CD4-positive, alpha-beta T cell treated with Interleukin-12 subunit alpha and Interleukin-12 subunit beta, for 1 hour (primary cell): ENCODE data around the gene CHRNA9.
"Not testable (repeated sequence)": the region's sequence is repeated elsewhere in the genome, so short reads cannot be mapped to it uniquely, and the experiment has no call there.

Experiments
- DNase-seq: peaks from one replicate; pipeline ENCODE4 v3.0.0-alpha.2; 2020

Gene CHRNA9

DNA sequence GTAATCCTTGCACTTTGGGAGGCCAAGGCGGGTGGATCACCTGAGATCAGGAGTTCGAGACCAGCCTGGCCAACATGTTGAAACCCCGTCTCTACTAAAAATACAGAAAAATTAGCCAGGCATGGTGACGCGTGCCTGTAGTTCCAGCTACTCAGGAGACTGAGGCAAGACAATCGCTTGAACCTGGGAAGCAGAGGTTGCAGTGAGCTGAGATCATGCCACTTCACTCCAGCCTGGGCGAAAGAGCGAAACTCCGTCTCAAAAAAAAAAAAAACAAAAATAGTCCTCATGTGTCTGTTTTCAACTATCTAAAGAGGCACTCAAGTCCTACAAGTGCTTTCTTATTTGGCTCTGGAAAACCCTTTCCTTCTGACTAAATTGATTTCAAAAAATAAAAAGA lies 57.1 kb downstream of the CHRNA9 start:
- not testable (repeated sequence) for DNase-seq

GRCh38 chr4:40394236-40394635 lies 59.1 kb downstream of the CHRNA9 start:
- DNase-seq, result no peak

DNA sequence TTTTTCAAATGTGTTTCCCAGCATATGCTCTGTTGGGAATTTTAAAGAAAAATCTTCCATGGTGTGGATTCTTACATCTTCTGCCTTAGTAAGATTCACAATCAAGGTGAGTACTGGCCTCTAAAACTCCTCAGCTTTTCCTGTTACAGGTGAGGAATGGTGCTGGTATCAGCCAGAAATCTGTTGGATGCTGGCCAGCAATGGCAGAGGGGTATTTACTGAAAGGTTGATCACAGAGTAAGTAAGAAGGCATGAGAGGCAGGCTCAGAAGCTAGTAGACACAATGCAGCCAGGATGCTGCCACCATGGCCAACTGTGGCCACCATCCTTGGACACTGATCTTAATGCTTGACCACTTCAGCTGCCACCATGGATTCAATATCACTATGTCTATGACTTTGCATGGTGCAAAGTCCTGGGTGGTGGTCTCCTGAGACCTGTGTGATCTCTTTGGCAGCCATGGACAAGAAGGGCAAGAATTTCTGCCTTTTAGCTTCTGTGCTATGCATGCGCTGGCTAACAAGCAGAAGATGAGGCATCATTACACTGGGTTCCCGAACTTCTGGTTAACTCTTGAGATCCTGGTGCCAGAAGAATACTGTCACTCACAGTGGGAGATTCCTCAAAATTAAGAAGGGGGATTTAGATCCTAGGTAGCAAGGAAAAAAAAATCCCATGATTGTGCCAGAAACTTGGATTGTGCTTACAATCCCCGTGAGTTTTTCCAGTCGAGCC lies 60.2 kb downstream of the CHRNA9 start:
- DNase-seq, result no peak

- no peak for DNase-seq
Observed at GRCh38 chr4:40395908-40396793, 61.0 kb downstream of the CHRNA9 start.

DNA sequence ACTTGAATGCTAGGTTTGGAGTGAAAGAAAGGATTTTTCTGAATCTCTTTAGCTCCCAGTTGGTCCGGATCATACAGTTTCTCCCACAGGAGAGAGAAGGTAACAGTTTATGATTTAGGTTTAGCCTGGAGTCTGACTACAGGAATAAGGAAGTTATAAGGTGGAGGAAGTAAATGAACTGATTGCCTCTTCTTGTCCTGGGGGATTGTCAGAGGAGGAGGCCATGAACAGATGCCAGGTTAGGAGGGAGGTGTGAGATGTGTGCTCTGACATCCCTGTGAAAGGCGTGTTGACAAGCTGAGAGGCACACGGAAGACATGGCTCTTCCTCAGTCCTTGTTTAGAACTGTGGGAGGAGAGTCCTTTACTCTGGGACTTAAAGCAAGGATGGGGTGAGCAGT lies 64.4 kb downstream of the CHRNA9 start:
- no peak for DNase-seq

DNA sequence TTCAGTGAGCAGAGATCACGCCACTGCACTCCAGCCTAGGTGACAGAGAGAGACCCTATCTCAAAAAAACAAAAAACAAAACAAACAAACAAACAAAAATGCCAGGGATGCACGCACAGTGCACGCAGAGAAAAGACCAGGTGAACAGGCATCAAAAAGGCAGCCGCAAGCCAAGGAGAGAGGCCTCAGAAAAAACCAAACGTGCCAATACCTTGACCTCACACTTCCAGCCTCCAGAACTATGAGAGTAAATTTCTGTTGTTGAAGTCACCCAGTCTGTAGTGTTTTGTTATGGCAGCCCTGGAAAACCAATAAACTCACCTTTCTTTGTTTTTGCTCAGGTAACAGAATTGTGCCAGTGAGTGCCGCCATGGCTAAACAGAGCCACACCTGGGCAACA lies 66.0 kb downstream of the CHRNA9 start:
- no peak for DNase-seq

- no peak for DNase-seq
Observed at GRCh38 chr4:40401631-40402030, 66.5 kb downstream of the CHRNA9 start.

GRCh38 chr4:40402556-40402955 lies 67.4 kb downstream of the CHRNA9 start:
- no peak for DNase-seq

- no peak for DNase-seq
Observed at GRCh38 chr4:40403081-40403480, 67.9 kb downstream of the CHRNA9 start.
